LNCAP (cell line): ENCODE measurements around the gene RNF180.

ENCODE experiments used
- TF ChIP-seq, protein P1 (sequence below): fragments of 450-650 bp; IDR thresholded peaks from 2 replicates; pipeline ENCODE4 v1.5.1; 2017; ENCODE audit warnings: mild to moderate bottlenecking

RNF180 gene

DNA sequence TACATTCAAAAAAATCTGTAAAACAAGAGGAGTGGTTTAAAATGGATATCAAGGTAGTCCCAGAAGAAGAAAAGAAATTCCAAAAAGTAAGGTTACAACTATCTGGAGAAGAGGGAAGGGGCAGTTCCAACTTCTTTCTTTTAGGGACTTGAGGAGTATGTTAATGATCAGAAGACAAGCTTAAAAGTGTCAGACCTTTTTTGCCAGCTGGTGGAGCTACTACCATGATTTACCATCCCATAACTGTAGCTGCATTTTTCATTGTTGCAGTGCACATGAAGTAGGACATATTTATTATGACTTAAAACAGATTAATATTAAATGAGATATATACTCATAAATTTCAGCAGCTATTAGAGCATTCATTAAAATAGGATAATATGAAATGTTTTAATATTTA lies 181.7 kb downstream of the RNF180 start:
- TF ChIP-seq, protein P1, sequence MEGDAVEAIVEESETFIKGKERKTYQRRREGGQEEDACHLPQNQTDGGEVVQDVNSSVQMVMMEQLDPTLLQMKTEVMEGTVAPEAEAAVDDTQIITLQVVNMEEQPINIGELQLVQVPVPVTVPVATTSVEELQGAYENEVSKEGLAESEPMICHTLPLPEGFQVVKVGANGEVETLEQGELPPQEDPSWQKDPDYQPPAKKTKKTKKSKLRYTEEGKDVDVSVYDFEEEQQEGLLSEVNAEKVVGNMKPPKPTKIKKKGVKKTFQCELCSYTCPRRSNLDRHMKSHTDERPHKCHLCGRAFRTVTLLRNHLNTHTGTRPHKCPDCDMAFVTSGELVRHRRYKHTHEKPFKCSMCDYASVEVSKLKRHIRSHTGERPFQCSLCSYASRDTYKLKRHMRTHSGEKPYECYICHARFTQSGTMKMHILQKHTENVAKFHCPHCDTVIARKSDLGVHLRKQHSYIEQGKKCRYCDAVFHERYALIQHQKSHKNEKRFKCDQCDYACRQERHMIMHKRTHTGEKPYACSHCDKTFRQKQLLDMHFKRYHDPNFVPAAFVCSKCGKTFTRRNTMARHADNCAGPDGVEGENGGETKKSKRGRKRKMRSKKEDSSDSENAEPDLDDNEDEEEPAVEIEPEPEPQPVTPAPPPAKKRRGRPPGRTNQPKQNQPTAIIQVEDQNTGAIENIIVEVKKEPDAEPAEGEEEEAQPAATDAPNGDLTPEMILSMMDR, result peak; percentile 49

DNA sequence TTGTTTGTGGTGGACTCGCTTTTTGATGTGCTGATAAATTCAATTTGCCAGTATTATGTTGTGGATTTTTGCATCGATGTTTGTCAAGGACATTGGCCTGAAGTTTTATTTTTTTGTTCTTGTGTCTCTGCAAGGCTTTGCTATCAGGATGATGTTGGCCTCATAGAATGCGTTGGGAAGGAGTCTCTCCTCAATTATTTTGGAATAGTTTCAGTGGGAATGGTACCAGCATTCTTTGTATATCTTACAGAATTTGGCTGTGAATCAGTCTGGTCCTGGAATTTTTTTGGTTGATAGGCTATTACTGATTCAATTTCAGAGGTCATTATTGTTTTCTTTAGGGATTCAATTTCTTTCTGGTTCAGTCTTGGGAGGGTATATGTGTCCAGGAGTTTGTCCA lies 198.8 kb downstream of the RNF180 start:
- TF ChIP-seq, protein P1, result no peak

DNA sequence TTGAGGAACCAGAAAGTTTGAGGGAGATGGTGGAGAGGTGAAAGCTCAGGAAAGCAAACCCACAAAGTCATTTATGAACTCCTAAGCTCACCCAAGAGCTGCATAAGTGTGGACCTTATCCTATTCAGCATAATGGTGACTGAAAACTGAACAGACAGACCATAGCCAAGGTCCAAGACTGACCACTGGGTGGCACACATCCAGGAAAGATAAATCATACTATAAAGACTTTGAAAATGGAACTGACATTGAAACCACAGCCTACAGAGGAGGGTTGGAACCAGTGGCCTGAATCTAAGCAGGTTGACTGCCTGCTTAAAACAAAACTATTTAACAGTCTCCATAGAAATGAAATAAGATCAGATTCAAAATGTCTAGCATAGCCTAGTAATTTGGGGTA lies 219.1 kb downstream of the RNF180 start:
- TF ChIP-seq, protein P1, result peak; percentile 29; the same call in 1 of the 2 replicates

DNA sequence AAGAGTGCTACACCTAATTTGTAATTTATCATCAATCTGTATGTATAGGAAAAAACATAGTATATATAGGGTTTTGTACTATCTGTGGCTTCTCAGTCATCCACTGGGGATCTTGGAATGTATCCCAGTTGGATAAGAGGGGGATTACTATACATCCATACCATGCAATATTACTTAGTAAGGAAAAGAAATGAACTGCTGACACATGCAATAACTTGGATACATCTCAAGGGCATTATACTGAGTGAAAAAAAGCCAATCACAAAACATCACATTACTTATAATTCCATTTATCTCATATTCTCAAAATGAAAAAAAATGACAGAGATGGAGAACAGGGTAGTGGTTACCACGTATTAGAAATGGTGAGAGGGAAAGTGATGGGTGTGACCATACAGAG lies 231.9 kb downstream of the RNF180 start:
- TF ChIP-seq, protein P1, result no peak

DNA sequence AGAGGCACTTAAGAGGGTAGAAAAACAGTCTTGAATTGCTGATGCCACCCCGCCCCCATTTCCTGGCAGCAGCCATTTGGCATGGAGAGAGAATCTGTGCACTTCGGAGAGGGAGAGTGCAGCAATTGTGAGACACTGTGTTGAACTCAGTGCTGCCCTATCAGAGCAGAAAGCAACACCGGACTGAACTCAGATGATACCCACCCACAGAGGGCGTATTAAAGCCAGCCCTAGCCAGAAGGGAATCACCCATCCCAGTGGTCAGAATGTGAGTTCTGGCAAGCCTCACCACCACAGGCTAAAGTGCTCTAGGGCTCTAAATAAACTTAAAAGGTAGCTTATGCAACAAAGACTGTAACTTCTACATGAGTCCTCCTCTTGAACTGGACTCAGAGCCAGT lies 251.7 kb downstream of the RNF180 start:
- TF ChIP-seq, protein P1, result no peak

DNA sequence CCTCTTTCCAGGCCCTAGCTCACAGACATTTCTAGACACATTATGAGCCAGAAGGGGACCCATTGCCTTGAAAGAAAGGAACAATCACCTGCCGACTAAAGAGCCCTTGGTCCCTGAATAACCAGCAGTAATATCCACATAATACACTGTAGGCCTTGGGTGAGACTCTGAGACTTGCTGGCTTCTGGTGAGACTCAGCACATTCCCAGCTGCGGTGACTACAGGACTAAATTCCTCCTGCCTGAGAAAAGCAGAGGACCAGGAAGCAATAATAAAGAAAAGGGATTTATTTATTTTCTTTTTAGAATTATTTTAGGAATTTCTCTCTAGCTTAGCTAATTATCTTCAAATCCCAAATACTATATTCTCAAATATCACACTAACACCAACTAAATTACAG lies 252.4 kb downstream of the RNF180 start:
- TF ChIP-seq, protein P1, result no peak
